ENCODE data around the gene TMPRSS13.

Gene TMPRSS13

DNA sequence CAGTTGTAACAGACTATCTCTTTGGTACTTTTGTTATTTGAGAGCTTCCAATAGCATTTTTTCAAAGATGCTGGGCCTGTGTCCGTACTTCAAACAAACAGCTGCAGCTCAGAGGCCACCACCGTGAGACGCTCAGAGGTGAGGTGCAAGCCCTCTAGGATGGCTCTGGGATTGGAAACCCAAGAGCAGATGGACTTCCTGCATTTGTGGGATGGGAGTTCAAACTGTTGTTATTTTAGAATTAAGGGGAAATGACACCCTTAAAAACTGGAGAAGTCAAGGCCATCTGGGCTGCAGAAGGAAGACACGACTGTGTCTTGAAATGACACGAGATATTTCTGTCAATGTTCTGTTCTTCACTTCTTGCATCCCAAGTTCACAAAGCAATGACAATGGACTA is 47.8 kb upstream of the TMPRSS13 start:
- no peak overlapping the region for H3K4me2 ChIP-seq (ENCODE audit: insufficient read depth, low read length, poor library complexity, severe bottlenecking)
- no peak overlapping the region for H4K8ac ChIP-seq (ENCODE audit: low read depth, low read length)
- H3K18ac ChIP-seq (ENCODE audit: low read length): no peak overlapping the region
- H3K9me3 ChIP-seq (replicated peaks in 1 of 2; ENCODE audit: control insufficient read depth in 2 of 2, insufficient read depth in 1 of 2, low read depth in 1 of 2, low read length in 2 of 2): no peaks in the 10 kb centered on the region
- no peak overlapping the region for H2AK5ac ChIP-seq (ENCODE audit: low read depth, low read length)
- no peaks in the 10 kb centered on the region for H3K79me1 ChIP-seq (ENCODE audit: low read depth, low read length)
- WGBS, 2 donors (ENCODE audit: extremely low coverage in 2 of 2, insufficient read length in 2 of 2, insufficient replicate concordance in 1 of 2): no CpG with 5 or more reads among the region's 5 CpGs
- no peak overlapping the region for H2BK120ac ChIP-seq (ENCODE audit: low read depth, low read length)
- no peak overlapping the region for H3K4me3 ChIP-seq (ENCODE audit: low read length in 2 of 2)
- H3K14ac ChIP-seq (ENCODE audit: low read length): no peak overlapping the region
- H2BK12ac ChIP-seq (ENCODE audit: low read length): no peak overlapping the region
- H2AFZ ChIP-seq (ENCODE audit: low read length): no peak overlapping the region
- no peak overlapping the region for H3K4ac ChIP-seq (ENCODE audit: low read length)
- no peak overlapping the region for H4K91ac ChIP-seq (ENCODE audit: low read depth, low read length, poor library complexity)
- H3K36me3 ChIP-seq (replicated peaks in 1 of 2; ENCODE audit: control insufficient read depth in 2 of 2, insufficient read depth in 2 of 2, low read length in 2 of 2): no peaks in the 10 kb centered on the region
- DNase-seq (ENCODE audit: low spot score): no peak
- H3K23ac ChIP-seq (ENCODE audit: low read depth, low read length, poor library complexity): no peak overlapping the region
- peaks cover 0 to 2% of the 10 kb centered on the region in 2 donors for H3K4me1 ChIP-seq (ENCODE audit: control insufficient read depth in 2 of 2, insufficient read depth in 1 of 2, low read depth in 1 of 2, low read length in 2 of 2)
- H3K9ac ChIP-seq (ENCODE audit: low read depth, low read length, poor library complexity): no peak overlapping the region
- no peak overlapping the region for H2BK15ac ChIP-seq (ENCODE audit: low read length)
- no peak overlapping the region for H3K27ac ChIP-seq (replicated peaks; ENCODE audit: low read length)
- H2BK5ac ChIP-seq (ENCODE audit: low read length): no peak overlapping the region
- H3K27me3 ChIP-seq (ENCODE audit: control insufficient read depth in 3 of 3, insufficient read depth in 3 of 3, low read depth in 1 of 3, low read length in 3 of 3): peaks cover 0 to 7% (median 0%) of the 10 kb centered on the region in 3 experiments

GRCh38 chr11:117976445-117976844 is 47.2 kb upstream of the TMPRSS13 start:
- no peak overlapping the region for H2BK15ac ChIP-seq (ENCODE audit: low read length)
- H2BK120ac ChIP-seq (ENCODE audit: low read depth, low read length): no peak overlapping the region
- no peak overlapping the region for H3K4me3 ChIP-seq (ENCODE audit: low read length in 2 of 2)

DNA sequence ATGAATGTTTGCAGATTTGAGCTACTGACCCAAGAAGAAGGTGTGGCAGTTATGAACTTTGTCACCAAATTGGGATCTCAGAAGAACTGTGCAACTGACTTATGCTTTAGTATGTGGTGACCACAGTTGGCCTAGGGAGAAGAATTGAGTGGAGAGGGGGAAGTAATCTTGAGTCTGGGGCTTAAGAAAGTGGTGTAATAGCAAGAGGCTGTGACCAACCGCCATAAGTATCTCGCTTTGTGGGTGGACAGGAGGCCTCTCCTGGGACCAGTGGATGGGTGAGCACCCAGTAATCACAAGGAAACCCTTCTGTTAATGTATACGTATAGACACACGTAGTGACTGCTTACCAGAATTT is 44.3 kb upstream of the TMPRSS13 start:
- Histone ChIP-seq H4K91ac (ENCODE audit: low read depth, low read length, poor library complexity) (no peak overlapping the region), H3K9ac (ENCODE audit: low read depth, low read length, poor library complexity) (no peak overlapping the region), H3K9me3 (replicated peaks in 1 of 2; ENCODE audit: control insufficient read depth in 2 of 2, insufficient read depth in 1 of 2, low read depth in 1 of 2, low read length in 2 of 2) (no peaks in the 10 kb centered on the region), H3K36me3 (replicated peaks in 1 of 2; ENCODE audit: control insufficient read depth in 2 of 2, insufficient read depth in 2 of 2, low read length in 2 of 2) (no peaks in the 10 kb centered on the region), H2AK5ac (ENCODE audit: low read depth, low read length) (no peak overlapping the region), H4K8ac (ENCODE audit: low read depth, low read length) (no peak overlapping the region), H3K18ac (ENCODE audit: low read length) (no peak overlapping the region), H3K4ac (ENCODE audit: low read length) (no peak overlapping the region), H3K4me1 (ENCODE audit: control insufficient read depth in 2 of 2, insufficient read depth in 1 of 2, low read depth in 1 of 2, low read length in 2 of 2) (peaks cover 0 to 2% of the 10 kb centered on the region in 2 donors), H2BK5ac (ENCODE audit: low read length) (no peak overlapping the region), H3K27ac (replicated peaks; ENCODE audit: low read length) (no peak overlapping the region), H2BK15ac (ENCODE audit: low read length) (no peak overlapping the region), H2AFZ (ENCODE audit: low read length) (no peak overlapping the region), H2BK120ac (ENCODE audit: low read depth, low read length) (no peak overlapping the region), H3K23ac (ENCODE audit: low read depth, low read length, poor library complexity) (no peak overlapping the region), H3K4me2 (ENCODE audit: insufficient read depth, low read length, poor library complexity, severe bottlenecking) (no peak overlapping the region), H3K14ac (ENCODE audit: low read length) (no peak overlapping the region), H2BK12ac (ENCODE audit: low read length) (no peak overlapping the region), H3K79me1 (ENCODE audit: low read depth, low read length) (no peaks in the 10 kb centered on the region), H3K27me3 (ENCODE audit: control insufficient read depth in 3 of 3, insufficient read depth in 3 of 3, low read depth in 1 of 3, low read length in 3 of 3) (peaks cover 0 to 7% (median 0%) of the 10 kb centered on the region in 3 experiments), H3K4me3 (ENCODE audit: low read length in 2 of 2) (no peak overlapping the region)
- no CpG with 5 or more reads among the region's 4 CpGs for WGBS, 2 donors (ENCODE audit: extremely low coverage in 2 of 2, insufficient read length in 2 of 2, insufficient replicate concordance in 1 of 2)
- DNase-seq (ENCODE audit: low spot score): no peak

More at GRCh38 chr11:117976445-117976844, 47.2 kb upstream of the TMPRSS13 start:
- Histone ChIP-seq H3K79me1 (ENCODE audit: low read depth, low read length) (no peaks in the 10 kb centered on the region), H3K23ac (ENCODE audit: low read depth, low read length, poor library complexity) (no peak overlapping the region), H4K8ac (ENCODE audit: low read depth, low read length) (no peak overlapping the region), H3K9me3 (replicated peaks in 1 of 2; ENCODE audit: control insufficient read depth in 2 of 2, insufficient read depth in 1 of 2, low read depth in 1 of 2, low read length in 2 of 2) (no peaks in the 10 kb centered on the region), H2AK5ac (ENCODE audit: low read depth, low read length) (no peak overlapping the region), H2BK5ac (ENCODE audit: low read length) (no peak overlapping the region), H4K91ac (ENCODE audit: low read depth, low read length, poor library complexity) (no peak overlapping the region), H3K27me3 (ENCODE audit: control insufficient read depth in 3 of 3, insufficient read depth in 3 of 3, low read depth in 1 of 3, low read length in 3 of 3) (peaks cover 0 to 7% (median 0%) of the 10 kb centered on the region in 3 experiments), H3K9ac (ENCODE audit: low read depth, low read length, poor library complexity) (no peak overlapping the region), H3K4me2 (ENCODE audit: insufficient read depth, low read length, poor library complexity, severe bottlenecking) (no peak overlapping the region), H3K36me3 (replicated peaks in 1 of 2; ENCODE audit: control insufficient read depth in 2 of 2, insufficient read depth in 2 of 2, low read length in 2 of 2) (no peaks in the 10 kb centered on the region), H3K4ac (ENCODE audit: low read length) (no peak overlapping the region), H2BK12ac (ENCODE audit: low read length) (no peak overlapping the region), H2AFZ (ENCODE audit: low read length) (no peak overlapping the region), H3K14ac (ENCODE audit: low read length) (no peak overlapping the region), H3K4me1 (ENCODE audit: control insufficient read depth in 2 of 2, insufficient read depth in 1 of 2, low read depth in 1 of 2, low read length in 2 of 2) (peaks cover 0 to 2% of the 10 kb centered on the region in 2 donors), H3K18ac (ENCODE audit: low read length) (no peak overlapping the region), H3K27ac (replicated peaks; ENCODE audit: low read length) (no peak overlapping the region)
- DNase-seq (ENCODE audit: low spot score): no peak
- no CpG with 5 or more reads among the region's 4 CpGs for WGBS, 2 donors (ENCODE audit: extremely low coverage in 2 of 2, insufficient read length in 2 of 2, insufficient replicate concordance in 1 of 2)

DNA sequence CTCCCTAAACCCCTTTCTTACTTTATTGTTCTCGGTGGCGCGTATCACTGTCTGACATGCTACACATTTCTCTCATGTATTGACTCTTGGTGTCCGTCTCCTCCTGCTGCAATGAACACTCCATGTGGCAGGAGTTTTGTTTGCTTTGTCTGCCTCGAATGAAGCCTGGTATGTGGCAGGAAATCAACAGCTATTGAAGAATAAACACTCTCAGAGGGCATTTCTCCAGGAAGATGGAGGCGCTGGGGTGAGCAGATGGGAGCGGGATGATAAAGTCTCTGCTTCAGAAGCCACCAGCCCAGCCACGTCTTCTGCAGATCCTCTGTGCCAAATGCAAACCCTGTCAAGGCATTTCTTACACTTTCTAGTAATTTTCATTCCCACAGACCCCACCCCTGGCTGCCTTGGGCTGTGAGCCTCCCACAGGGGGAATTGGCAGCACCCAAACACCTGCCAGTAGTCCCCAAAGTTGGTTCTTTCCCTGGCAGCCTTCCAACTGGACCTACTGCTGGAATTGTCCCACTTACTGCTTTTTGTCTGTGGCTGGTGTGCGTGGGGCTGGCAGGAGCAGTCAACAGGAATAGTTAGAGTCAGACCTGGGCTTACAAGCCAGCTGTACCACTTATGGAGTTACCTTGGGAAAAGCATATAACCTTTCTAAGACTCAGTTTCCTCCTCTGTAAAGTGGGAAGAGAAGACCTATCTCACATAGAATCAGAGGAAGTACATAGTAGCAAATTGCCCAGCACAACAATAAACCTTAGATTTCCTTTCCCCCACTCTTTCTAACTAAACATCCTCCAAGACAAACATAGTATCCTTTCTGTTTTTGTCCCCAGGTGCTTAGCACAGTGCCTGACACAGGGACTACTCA is 43.7 kb upstream of the TMPRSS13 start:
- H2BK12ac ChIP-seq (ENCODE audit: low read length): no peak overlapping the region
- H2BK15ac ChIP-seq (ENCODE audit: low read length): no peak overlapping the region
- no CpG with 5 or more reads among the region's 9 CpGs for WGBS, 2 donors (ENCODE audit: extremely low coverage in 2 of 2, insufficient read length in 2 of 2, insufficient replicate concordance in 1 of 2)
- H3K23ac ChIP-seq (ENCODE audit: low read depth, low read length, poor library complexity): no peak overlapping the region
- no peak overlapping the region for H2AK5ac ChIP-seq (ENCODE audit: low read depth, low read length)
- H3K27ac ChIP-seq (replicated peaks; ENCODE audit: low read length): no peak overlapping the region
- H3K4me3 ChIP-seq (ENCODE audit: low read length in 2 of 2): no peak overlapping the region
- no peak overlapping the region for H3K4ac ChIP-seq (ENCODE audit: low read length)
- H3K27me3 ChIP-seq (ENCODE audit: control insufficient read depth in 3 of 3, insufficient read depth in 3 of 3, low read depth in 1 of 3, low read length in 3 of 3): peaks cover 0 to 7% (median 0%) of the 10 kb centered on the region in 3 experiments
- no peak overlapping the region for H4K8ac ChIP-seq (ENCODE audit: low read depth, low read length)
- no peak for DNase-seq (ENCODE audit: low spot score)
- H3K4me2 ChIP-seq (ENCODE audit: insufficient read depth, low read length, poor library complexity, severe bottlenecking): no peak overlapping the region
- H3K4me1 ChIP-seq (ENCODE audit: control insufficient read depth in 2 of 2, insufficient read depth in 1 of 2, low read depth in 1 of 2, low read length in 2 of 2): peaks cover 0 to 2% of the 10 kb centered on the region in 2 donors
- no peak overlapping the region for H3K9ac ChIP-seq (ENCODE audit: low read depth, low read length, poor library complexity)
- H3K18ac ChIP-seq (ENCODE audit: low read length): no peak overlapping the region
- H3K9me3 ChIP-seq (replicated peaks in 1 of 2; ENCODE audit: control insufficient read depth in 2 of 2, insufficient read depth in 1 of 2, low read depth in 1 of 2, low read length in 2 of 2): no peaks in the 10 kb centered on the region
- H2BK120ac ChIP-seq (ENCODE audit: low read depth, low read length): no peak overlapping the region
- no peak overlapping the region for H2BK5ac ChIP-seq (ENCODE audit: low read length)
- no peak overlapping the region for H4K91ac ChIP-seq (ENCODE audit: low read depth, low read length, poor library complexity)
- no peaks in the 10 kb centered on the region for H3K36me3 ChIP-seq (replicated peaks in 1 of 2; ENCODE audit: control insufficient read depth in 2 of 2, insufficient read depth in 2 of 2, low read length in 2 of 2)
- H3K14ac ChIP-seq (ENCODE audit: low read length): no peak overlapping the region
- H2AFZ ChIP-seq (ENCODE audit: low read length): peak overlapping the region; percentile 40
- no peaks in the 10 kb centered on the region for H3K79me1 ChIP-seq (ENCODE audit: low read depth, low read length)
